H4 (cell line): ENCODE results near the gene HSF2BP. TPM values are rescaled to one million over a fixed set of nuclear protein-coding genes. Genes with fewer than 3 reads are reported as not detected.

ENCODE experiments used
- total RNA-seq: library from RNA; depleted of rRNA; stranded (reverse); fragments of >200 nt; shearing (Covaris generic); gene quantifications from 2 replicates; pipeline ENCODE4 v1.2.3, GENCODE V29; 2014; rRNA removed

Gene HSF2BP
- total RNA-seq, 1 experiment from 2014 or later: 3.9 TPM

Other genes starting within 250 kb of the HSF2BP start
- 1.9 TPM in 1 of 2 replicates, not detected in the other for gene SIK1, start 232.4 kb downstream of the HSF2BP start, total RNA-seq
- gene RRP1B, start 72 bp upstream of the HSF2BP start, total RNA-seq: 16.2 and 21.7 TPM in 2 replicates
- 99.6 and 107 TPM in 2 replicates for gene PDXK, start 59.6 kb upstream of the HSF2BP start, total RNA-seq
- 20.0 and 33.8 TPM in 2 replicates for gene CSTB, start 116.8 kb upstream of the HSF2BP start, total RNA-seq
- gene RRP1, start 130.1 kb upstream of the HSF2BP start, total RNA-seq: 44.7 and 46.2 TPM in 2 replicates
- 27.0 and 29.4 TPM in 2 replicates for gene AGPAT3, start 205.7 kb upstream of the HSF2BP start, total RNA-seq